Measurements from ENCODE around the gene EFTUD2. TPM values are rescaled to one million over a fixed set of nuclear protein-coding genes. Genes with fewer than 3 reads are reported as not detected.

Gene EFTUD2
- polyA plus RNA-seq, 1 donor, result 67.8 TPM

- no peaks in the 10 kb centered on the region for H3K9me3 ChIP-seq (ENCODE audit: control insufficient read depth, low read depth, low read length)
- peaks cover 64% of the 10 kb centered on the region for H3K36me3 ChIP-seq (ENCODE audit: control insufficient read depth, insufficient read depth, low read length)
- H3K27me3 ChIP-seq (ENCODE audit: control insufficient read depth, insufficient read depth, low read length), result no peaks in the 10 kb centered on the region
- no peak for DNase-seq
- WGBS (ENCODE audit: insufficient coverage, low lambda C conversion rate), result no CpG with 5 or more reads among the region's 2 CpGs
- no peak overlapping the region for H3K27ac ChIP-seq (ENCODE audit: low read length)
- H3K4me1 ChIP-seq (ENCODE audit: control insufficient read depth, insufficient read depth, low read length), result no peaks in the 10 kb centered on the region
- H3K4me3 ChIP-seq (ENCODE audit: low read length), result no peak overlapping the region
Observed at GRCh38 chr17:44884941-44885340, 14.3 kb downstream of the EFTUD2 start.

GRCh38 chr17:44881145-44881544, 18.1 kb downstream of the EFTUD2 start:
- 90% methylated on average over 1 of the region's 4 CpGs for WGBS (ENCODE audit: insufficient coverage, low lambda C conversion rate)

GRCh38 chr17:44880062-44880461, 19.2 kb downstream of the EFTUD2 start:
- DNase-seq, result no peak
- no peaks in the 10 kb centered on the region for H3K9me3 ChIP-seq (ENCODE audit: control insufficient read depth, low read depth, low read length)
- 100% methylated on average over 1 of the region's 2 CpGs for WGBS (ENCODE audit: insufficient coverage, low lambda C conversion rate)
- peaks cover 72% of the 10 kb centered on the region for H3K36me3 ChIP-seq (ENCODE audit: control insufficient read depth, insufficient read depth, low read length)
- no peak overlapping the region for H3K27ac ChIP-seq (ENCODE audit: low read length)
- no peak overlapping the region for H3K4me3 ChIP-seq (ENCODE audit: low read length)
- H3K4me1 ChIP-seq (ENCODE audit: control insufficient read depth, insufficient read depth, low read length), result no peaks in the 10 kb centered on the region
- no peaks in the 10 kb centered on the region for H3K27me3 ChIP-seq (ENCODE audit: control insufficient read depth, insufficient read depth, low read length)

More at GRCh38 chr17:44881145-44881544, 18.1 kb downstream of the EFTUD2 start:
- peaks cover 73% of the 10 kb centered on the region for H3K36me3 ChIP-seq (ENCODE audit: control insufficient read depth, insufficient read depth, low read length)
- no peaks in the 10 kb centered on the region for H3K27me3 ChIP-seq (ENCODE audit: control insufficient read depth, insufficient read depth, low read length)
- DNase-seq, result no peak
- H3K4me3 ChIP-seq (ENCODE audit: low read length), result no peak overlapping the region
- no peaks in the 10 kb centered on the region for H3K4me1 ChIP-seq (ENCODE audit: control insufficient read depth, insufficient read depth, low read length)
- H3K9me3 ChIP-seq (ENCODE audit: control insufficient read depth, low read depth, low read length), result no peaks in the 10 kb centered on the region
- no peak overlapping the region for H3K27ac ChIP-seq (ENCODE audit: low read length)

DNA sequence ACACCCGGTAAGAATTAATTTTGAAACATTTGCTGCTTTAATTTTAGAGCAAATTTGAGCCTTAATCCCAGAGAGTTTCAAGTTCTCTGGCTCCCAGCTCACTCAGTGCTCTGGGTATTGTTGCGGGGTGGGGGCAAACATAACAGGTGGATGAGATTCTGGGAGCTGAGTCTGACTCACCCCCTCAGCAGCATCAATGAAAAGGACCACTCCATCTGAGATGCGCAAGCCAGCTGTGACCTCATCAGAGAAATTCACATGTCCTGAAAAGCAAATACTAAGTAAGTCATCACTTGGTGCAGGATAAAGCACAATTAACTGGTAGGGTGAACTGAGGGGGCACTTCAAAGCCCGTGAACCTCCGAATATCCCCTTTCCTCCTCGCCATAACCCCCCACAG, 19.9 kb downstream of the EFTUD2 start:
- no CpG with 5 or more reads among the region's 6 CpGs for WGBS (ENCODE audit: insufficient coverage, low lambda C conversion rate)
- H3K27ac ChIP-seq (ENCODE audit: low read length), result no peak overlapping the region
- H3K9me3 ChIP-seq (ENCODE audit: control insufficient read depth, low read depth, low read length), result no peaks in the 10 kb centered on the region
- no peak overlapping the region for H3K4me3 ChIP-seq (ENCODE audit: low read length)
- no peaks in the 10 kb centered on the region for H3K4me1 ChIP-seq (ENCODE audit: control insufficient read depth, insufficient read depth, low read length)
- H3K36me3 ChIP-seq (ENCODE audit: control insufficient read depth, insufficient read depth, low read length), result peaks cover 71% of the 10 kb centered on the region
- DNase-seq, result no peak
- H3K27me3 ChIP-seq (ENCODE audit: control insufficient read depth, insufficient read depth, low read length), result no peaks in the 10 kb centered on the region

GRCh38 chr17:44878627-44879221, 20.5 kb downstream of the EFTUD2 start:
- no peaks in the 10 kb centered on the region for H3K9me3 ChIP-seq (ENCODE audit: control insufficient read depth, low read depth, low read length)
- 20% methylated on average over 1 of the region's 6 CpGs for WGBS (ENCODE audit: insufficient coverage, low lambda C conversion rate)
- no peaks in the 10 kb centered on the region for H3K27me3 ChIP-seq (ENCODE audit: control insufficient read depth, insufficient read depth, low read length)
- no peak overlapping the region for H3K27ac ChIP-seq (ENCODE audit: low read length)
- no peak for DNase-seq
- H3K4me3 ChIP-seq (ENCODE audit: low read length), result no peak overlapping the region
- peaks cover 70% of the 10 kb centered on the region for H3K36me3 ChIP-seq (ENCODE audit: control insufficient read depth, insufficient read depth, low read length)
- H3K4me1 ChIP-seq (ENCODE audit: control insufficient read depth, insufficient read depth, low read length), result no peaks in the 10 kb centered on the region

- no peak overlapping the region for H3K4me3 ChIP-seq (ENCODE audit: low read length)
- no peak for DNase-seq
- peaks cover 66% of the 10 kb centered on the region for H3K36me3 ChIP-seq (ENCODE audit: control insufficient read depth, insufficient read depth, low read length)
- 100% methylated on average over 3 of the region's 5 CpGs for WGBS (ENCODE audit: insufficient coverage, low lambda C conversion rate)
- H3K27ac ChIP-seq (ENCODE audit: low read length), result no peak overlapping the region
- H3K9me3 ChIP-seq (ENCODE audit: control insufficient read depth, low read depth, low read length), result no peaks in the 10 kb centered on the region
- H3K27me3 ChIP-seq (ENCODE audit: control insufficient read depth, insufficient read depth, low read length), result no peaks in the 10 kb centered on the region
- no peaks in the 10 kb centered on the region for H3K4me1 ChIP-seq (ENCODE audit: control insufficient read depth, insufficient read depth, low read length)
Observed at GRCh38 chr17:44877121-44877520, 22.1 kb downstream of the EFTUD2 start.

DNA sequence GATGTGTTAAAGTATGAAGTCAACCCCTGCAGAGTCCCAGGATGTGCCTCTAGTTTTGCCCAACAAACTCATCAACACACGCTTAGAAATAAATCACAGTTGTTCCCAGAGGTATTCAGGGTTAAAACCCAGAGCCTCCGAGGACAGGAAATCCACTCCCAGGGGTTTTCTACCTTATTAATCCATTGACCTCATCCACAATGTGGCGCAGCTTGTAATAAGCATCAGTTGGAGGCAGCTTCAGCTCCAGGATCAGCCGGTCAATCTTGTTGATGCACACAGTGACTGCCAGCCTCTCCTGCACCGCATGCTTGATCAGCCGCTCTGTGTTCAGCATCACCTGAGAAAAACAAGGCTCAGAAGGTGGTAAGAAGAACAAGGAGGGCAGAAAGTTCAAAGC, 23.5 kb downstream of the EFTUD2 start:
- Histone ChIP-seq H3K27me3 (ENCODE audit: control insufficient read depth, insufficient read depth, low read length) (no peaks in the 10 kb centered on the region), H3K9me3 (ENCODE audit: control insufficient read depth, low read depth, low read length) (no peaks in the 10 kb centered on the region), H3K4me3 (ENCODE audit: low read length) (no peak overlapping the region), H3K36me3 (ENCODE audit: control insufficient read depth, insufficient read depth, low read length) (peaks cover 64% of the 10 kb centered on the region), H3K4me1 (ENCODE audit: control insufficient read depth, insufficient read depth, low read length) (no peaks in the 10 kb centered on the region), H3K27ac (ENCODE audit: low read length) (no peak overlapping the region)
- DNase-seq, result no peak
- 100% methylated on average over 3 of the region's 6 CpGs for WGBS (ENCODE audit: insufficient coverage, low lambda C conversion rate)

DNA sequence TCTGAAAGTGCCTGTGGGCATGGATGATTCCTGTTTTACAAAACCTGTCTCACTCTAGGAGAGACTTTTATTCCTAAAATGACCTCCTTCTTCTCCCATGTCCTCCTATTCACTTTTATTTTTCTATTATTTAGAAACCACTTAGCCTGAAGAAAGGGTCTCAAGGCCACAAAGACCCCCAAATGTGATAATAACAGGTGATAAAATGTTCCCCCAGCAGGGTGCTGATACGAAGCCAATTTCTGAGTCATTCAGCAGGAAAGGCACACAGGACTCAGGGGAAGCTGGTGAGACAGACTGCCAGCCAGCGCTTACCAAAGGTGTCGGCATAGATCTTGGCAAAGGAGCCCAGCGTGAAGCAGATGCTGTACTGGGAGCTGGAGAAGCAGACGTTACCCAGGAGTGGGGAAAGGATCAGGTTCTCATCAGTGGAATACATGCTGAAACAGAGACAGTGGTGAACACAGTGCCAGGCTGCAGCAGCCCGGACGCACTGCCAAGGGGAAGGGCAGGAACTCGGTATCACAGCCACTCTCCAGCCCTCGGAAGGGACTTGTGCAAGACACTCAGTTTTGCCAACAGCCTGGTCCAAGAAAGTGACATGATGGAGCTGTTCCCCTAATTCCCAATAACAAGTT, 27.0 kb downstream of the EFTUD2 start:
- no peak overlapping the region for H3K27ac ChIP-seq (ENCODE audit: low read length)
- no peak for DNase-seq
- no peaks in the 10 kb centered on the region for H3K27me3 ChIP-seq (ENCODE audit: control insufficient read depth, insufficient read depth, low read length)
- no CpG with 5 or more reads among the region's 9 CpGs for WGBS (ENCODE audit: insufficient coverage, low lambda C conversion rate)
- H3K4me3 ChIP-seq (ENCODE audit: low read length), result no peak overlapping the region
- H3K4me1 ChIP-seq (ENCODE audit: control insufficient read depth, insufficient read depth, low read length), result no peaks in the 10 kb centered on the region
- H3K9me3 ChIP-seq (ENCODE audit: control insufficient read depth, low read depth, low read length), result no peaks in the 10 kb centered on the region
- H3K36me3 ChIP-seq (ENCODE audit: control insufficient read depth, insufficient read depth, low read length), result peaks cover 72% of the 10 kb centered on the region

GRCh38 chr17:44871556-44871955, 27.7 kb downstream of the EFTUD2 start:
- H3K4me1 ChIP-seq (ENCODE audit: control insufficient read depth, insufficient read depth, low read length), result no peaks in the 10 kb centered on the region
- H3K9me3 ChIP-seq (ENCODE audit: control insufficient read depth, low read depth, low read length), result no peaks in the 10 kb centered on the region
- WGBS (ENCODE audit: insufficient coverage, low lambda C conversion rate), result no CpG with 5 or more reads among the region's 12 CpGs
- H3K27me3 ChIP-seq (ENCODE audit: control insufficient read depth, insufficient read depth, low read length), result no peaks in the 10 kb centered on the region
- DNase-seq, result no peak
- no peak overlapping the region for H3K4me3 ChIP-seq (ENCODE audit: low read length)
- no peak overlapping the region for H3K27ac ChIP-seq (ENCODE audit: low read length)
- peaks cover 72% of the 10 kb centered on the region for H3K36me3 ChIP-seq (ENCODE audit: control insufficient read depth, insufficient read depth, low read length)

DNA sequence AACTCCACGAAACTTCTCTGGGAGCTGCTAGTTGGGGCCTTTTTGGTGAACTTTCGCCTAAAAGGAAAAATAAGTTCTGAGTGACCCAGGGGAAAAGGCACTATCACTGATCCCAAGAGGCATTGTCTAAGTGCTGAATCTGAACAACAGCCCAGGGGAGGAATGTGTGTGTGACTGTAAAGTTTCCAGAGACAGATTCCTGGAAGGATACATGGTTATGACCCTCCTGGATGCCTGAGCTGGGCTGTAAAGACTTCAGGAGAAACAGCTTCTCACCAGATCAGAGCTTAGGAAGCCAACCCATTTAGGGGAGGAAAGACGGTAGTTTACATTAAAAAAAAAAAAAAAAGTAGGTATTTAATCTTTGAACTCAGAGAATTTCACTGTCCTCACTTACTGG, 31.4 kb downstream of the EFTUD2 start:
- H3K27ac ChIP-seq (ENCODE audit: low read length), result no peak overlapping the region
- H3K36me3 ChIP-seq (ENCODE audit: control insufficient read depth, insufficient read depth, low read length), result peaks cover 68% of the 10 kb centered on the region
- H3K27me3 ChIP-seq (ENCODE audit: control insufficient read depth, insufficient read depth, low read length), result no peaks in the 10 kb centered on the region
- 100% methylated on average over 2 of the region's 3 CpGs for WGBS (ENCODE audit: insufficient coverage, low lambda C conversion rate)
- H3K4me1 ChIP-seq (ENCODE audit: control insufficient read depth, insufficient read depth, low read length), result no peaks in the 10 kb centered on the region
- no peak for DNase-seq
- no peaks in the 10 kb centered on the region for H3K9me3 ChIP-seq (ENCODE audit: control insufficient read depth, low read depth, low read length)
- H3K4me3 ChIP-seq (ENCODE audit: low read length), result no peak overlapping the region

GRCh38 chr17:44865931-44866330, 33.3 kb downstream of the EFTUD2 start:
- no peak for DNase-seq
- H3K4me3 ChIP-seq (ENCODE audit: low read length), result no peak overlapping the region
- H3K4me1 ChIP-seq (ENCODE audit: control insufficient read depth, insufficient read depth, low read length), result no peaks in the 10 kb centered on the region
- H3K27ac ChIP-seq (ENCODE audit: low read length), result no peak overlapping the region
- no peaks in the 10 kb centered on the region for H3K9me3 ChIP-seq (ENCODE audit: control insufficient read depth, low read depth, low read length)
- H3K36me3 ChIP-seq (ENCODE audit: control insufficient read depth, insufficient read depth, low read length), result peaks cover 71% of the 10 kb centered on the region
- no CpG with 5 or more reads among the region's 6 CpGs for WGBS (ENCODE audit: insufficient coverage, low lambda C conversion rate)
- H3K27me3 ChIP-seq (ENCODE audit: control insufficient read depth, insufficient read depth, low read length), result no peaks in the 10 kb centered on the region
